DOHH2 (cell line): ENCODE results near the gene KCNMA1.

ENCODE experiments used
- H3F3A ChIP-seq: fragments of 200-600 bp; sonication (generic), shearing (Covaris generic); 2 replicates; pipeline ENCODE4 v1.6.0; 2016; ENCODE audit warnings: antibody characterized with exemption, mild to moderate bottlenecking; ENCODE audit not compliant: control insufficient read depth, insufficient read depth
- H3K27ac ChIP-seq: fragments of 200-600 bp; sonication (generic); 2 replicates; pipeline ENCODE4 v1.5.1; 2014; ENCODE audit warnings: low read depth, mild to moderate bottlenecking, low read length, moderate library complexity
- H3K27me3 ChIP-seq: fragments of 200-600 bp; sonication (generic); 2 replicates; pipeline ENCODE4 v1.6.1; 2014; ENCODE audit warnings: mild to moderate bottlenecking, low read length, mixed read lengths; ENCODE audit not compliant: control insufficient read depth
- H3K36me3 ChIP-seq: fragments of 200-600 bp; sonication (generic); 2 replicates; pipeline ENCODE4 v1.6.1; 2014; ENCODE audit warnings: mild to moderate bottlenecking, low read length, moderate library complexity, mixed read lengths; ENCODE audit not compliant: control insufficient read depth
- H3K4me1 ChIP-seq: fragments of 200-600 bp; sonication (generic); 2 replicates; pipeline ENCODE4 v1.6.1; 2014; ENCODE audit warnings: mild to moderate bottlenecking, low read length, mixed read lengths; ENCODE audit not compliant: control insufficient read depth
- H3K4me2 ChIP-seq: fragments of 200-600 bp; sonication (generic); 2 replicates; pipeline ENCODE4 v1.6.0; 2014; ENCODE audit warnings: mild to moderate bottlenecking, low read length, moderate library complexity
- H3K4me3 ChIP-seq: fragments of 200-600 bp; sonication (generic); 2 replicates; pipeline ENCODE4 v1.5.1; 2014; ENCODE audit warnings: mild to moderate bottlenecking, low read length, mixed read lengths
- H3K79me2 ChIP-seq: fragments of 200-600 bp; sonication (generic); 2 replicates; pipeline ENCODE4 v1.6.1; 2014; ENCODE audit warnings: mild to moderate bottlenecking, low read length, mixed read lengths; ENCODE audit not compliant: control insufficient read depth
- H3K9me2 ChIP-seq: fragments of 200-600 bp; sonication (generic); replicated peaks from 2 replicates; pipeline ENCODE4 v1.6.1; 2014; ENCODE audit warnings: mild to moderate bottlenecking, low read length, mixed read lengths; ENCODE audit not compliant: control insufficient read depth
- H3K9me3 ChIP-seq: fragments of 200-600 bp; sonication (generic); 2 replicates; pipeline ENCODE4 v1.6.1; 2014; ENCODE audit warnings: antibody characterized with exemption, low read length, mixed read lengths; ENCODE audit not compliant: control insufficient read depth, insufficient read depth
- H4K20me1 ChIP-seq: fragments of 200-600 bp; sonication (generic); 2 replicates; pipeline ENCODE4 v1.6.0; 2014; ENCODE audit warnings: low read depth, mild to moderate bottlenecking, antibody characterized with exemption, low read length, moderate library complexity; ENCODE audit not compliant: control insufficient read depth, insufficient read depth
- CTCF ChIP-seq: fragments of 200-600 bp; sonication (generic); IDR thresholded peaks from one replicate; pipeline ENCODE4 v1.5.1; 2014; ENCODE audit warnings: antibody characterized with exemption, mild to moderate bottlenecking, low read depth, low read length; ENCODE audit not compliant: poor library complexity, severe bottlenecking
- EZH2phosphoT487 ChIP-seq: fragments of 200-600 bp; sonication (generic); IDR thresholded peaks from 2 replicates; pipeline ENCODE4 v1.6.1; 2017; ENCODE audit warnings: borderline replicate concordance, mild to moderate bottlenecking, antibody characterized with exemption, low read length, moderate library complexity, mixed read lengths

KCNMA1 gene

DNA sequence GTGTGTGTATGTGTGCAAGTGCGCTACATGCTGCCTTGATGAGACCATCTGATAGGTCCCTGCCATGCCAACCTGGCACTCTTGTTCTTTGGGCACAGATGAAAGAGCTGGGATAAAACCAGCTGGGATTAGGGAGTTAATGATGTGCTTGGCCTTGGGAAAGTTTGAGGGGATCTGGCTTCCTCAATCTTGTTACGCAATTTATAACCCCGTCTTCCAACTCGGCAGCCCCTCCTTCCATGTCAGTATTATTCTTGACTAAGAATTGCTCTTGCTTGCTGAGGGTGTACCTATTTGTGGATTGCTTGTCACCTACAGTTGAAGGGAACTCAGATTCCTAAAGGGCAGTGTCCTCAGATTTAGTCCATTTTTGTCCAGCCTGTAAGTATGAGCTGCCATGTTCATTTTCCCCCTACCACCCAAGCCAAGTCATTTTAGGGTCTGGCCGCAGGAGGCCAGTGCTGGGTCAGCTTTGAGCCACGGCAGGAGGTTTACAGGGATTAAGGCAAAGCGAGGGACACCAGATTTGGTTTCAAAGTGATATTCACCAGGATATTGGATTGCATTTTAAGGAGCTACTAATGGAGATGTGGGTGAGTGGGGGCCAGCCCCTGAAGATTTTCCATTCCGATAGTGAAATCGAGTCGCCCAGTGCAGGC is 34.1 kb upstream of the KCNMA1 start:
- Histone ChIP-seq H3K4me3 (no peak overlapping the region), H3K4me2 (no peak overlapping the region), H3K27ac (no peak overlapping the region), H3F3A (no peaks in the 10 kb centered on the region), H3K4me1 (no peaks in the 10 kb centered on the region), H3K36me3 (no peaks in the 10 kb centered on the region), H3K79me2 (no peaks in the 10 kb centered on the region), H3K9me2 (no peaks in the 10 kb centered on the region), H4K20me1 (no peaks in the 10 kb centered on the region), H3K9me3 (no peaks in the 10 kb centered on the region), H3K27me3 (no peaks in the 10 kb centered on the region; the same call in 1 of the 2 replicates)
- TF ChIP-seq CTCF (no peak), EZH2phosphoT487 (no peak)

DNA sequence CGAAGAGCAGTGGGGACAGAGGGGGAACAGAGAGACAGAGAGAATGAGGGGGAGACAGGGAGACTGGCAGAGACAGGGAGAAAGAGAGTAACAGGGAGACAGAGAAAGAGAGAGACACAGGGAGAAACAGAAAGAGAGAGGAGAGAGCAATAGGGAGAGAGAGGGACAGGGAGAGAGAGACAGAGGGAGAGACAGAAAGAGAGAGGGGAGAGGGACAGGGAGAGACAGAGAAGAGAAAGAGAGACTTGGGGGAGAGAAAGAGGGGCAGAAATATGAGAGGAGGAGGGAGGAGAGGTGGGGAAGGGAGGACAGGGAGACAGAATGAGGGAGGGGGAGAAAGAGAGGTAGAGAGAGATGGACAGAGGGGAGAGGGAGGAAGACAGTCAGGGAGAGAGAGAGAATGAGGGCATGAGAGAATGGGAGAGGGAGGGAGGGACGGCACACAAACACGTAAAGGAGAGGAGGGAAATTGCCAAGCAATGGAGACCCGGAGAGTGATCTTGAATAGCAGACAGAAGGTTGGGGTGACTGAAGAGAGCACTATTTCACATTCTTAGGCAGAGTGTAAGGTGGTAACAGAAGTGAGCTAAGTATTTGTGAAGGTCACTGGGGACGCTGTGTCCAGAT is 33.3 kb upstream of the KCNMA1 start:
- Histone ChIP-seq H3K36me3 (no peaks in the 10 kb centered on the region), H3K4me2 (no peak overlapping the region)
- no peak for TF ChIP-seq CTCF
- no peak for TF ChIP-seq EZH2phosphoT487

DNA sequence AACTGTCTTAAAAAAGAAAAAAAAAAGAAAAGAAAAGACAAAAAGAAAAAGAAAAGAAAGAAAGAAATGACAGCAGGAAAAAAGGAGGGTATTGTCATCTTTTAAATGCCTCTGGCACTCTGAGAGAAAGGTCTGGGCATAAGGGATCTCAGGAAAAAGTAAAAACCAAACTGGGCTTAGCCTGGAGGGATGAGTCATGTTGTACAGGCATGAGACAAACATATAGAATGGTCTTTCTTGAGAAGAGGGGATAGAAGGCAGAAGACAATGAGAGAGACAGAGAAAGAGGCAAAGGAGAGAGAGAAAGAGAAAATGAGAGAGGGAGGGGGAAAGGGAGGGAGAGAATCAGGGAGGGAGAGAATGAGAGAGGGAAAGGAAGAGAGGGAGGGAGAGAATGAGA is 32.3 kb upstream of the KCNMA1 start:
- H3K9me2 ChIP-seq, result no peaks in the 10 kb centered on the region
- no peaks in the 10 kb centered on the region for H4K20me1 ChIP-seq
- no peak overlapping the region for H3K4me3 ChIP-seq
- H3K79me2 ChIP-seq, result no peaks in the 10 kb centered on the region
- no peaks in the 10 kb centered on the region for H3F3A ChIP-seq
- no peak overlapping the region for H3K4me2 ChIP-seq
- no peaks in the 10 kb centered on the region; the same call in 1 of the 2 replicates for H3K27me3 ChIP-seq
- H3K4me1 ChIP-seq, result no peaks in the 10 kb centered on the region
- H3K36me3 ChIP-seq, result no peaks in the 10 kb centered on the region
- H3K9me3 ChIP-seq, result no peaks in the 10 kb centered on the region
- no peak for TF ChIP-seq EZH2phosphoT487
- no peak for TF ChIP-seq CTCF
- no peak overlapping the region for H3K27ac ChIP-seq

More for the DNA sequence above, 33.3 kb upstream of the KCNMA1 start:
- Histone ChIP-seq H3K4me3 (no peak overlapping the region), H3K9me3 (no peaks in the 10 kb centered on the region), H3K27me3 (no peaks in the 10 kb centered on the region; the same call in 1 of the 2 replicates), H4K20me1 (no peaks in the 10 kb centered on the region), H3K4me1 (no peaks in the 10 kb centered on the region), H3K9me2 (no peaks in the 10 kb centered on the region), H3K79me2 (no peaks in the 10 kb centered on the region), H3F3A (no peaks in the 10 kb centered on the region), H3K27ac (no peak overlapping the region)
